ENCODE measurements around the gene SLC4A8. TPM values are rescaled to one million over a fixed set of nuclear protein-coding genes. Genes with fewer than 3 reads are reported as not detected.
A peak's percentile ranks its signal among the peaks of the same experiment; 100 is the strongest.
"Not testable (repeated sequence)": the region's sequence is repeated elsewhere in the genome, so short reads cannot be mapped to it uniquely, and the experiment has no call there.

The SLC4A8 gene
- total RNA-seq, 1 experiment from 2014 or later = 0.11 TPM

DNA sequence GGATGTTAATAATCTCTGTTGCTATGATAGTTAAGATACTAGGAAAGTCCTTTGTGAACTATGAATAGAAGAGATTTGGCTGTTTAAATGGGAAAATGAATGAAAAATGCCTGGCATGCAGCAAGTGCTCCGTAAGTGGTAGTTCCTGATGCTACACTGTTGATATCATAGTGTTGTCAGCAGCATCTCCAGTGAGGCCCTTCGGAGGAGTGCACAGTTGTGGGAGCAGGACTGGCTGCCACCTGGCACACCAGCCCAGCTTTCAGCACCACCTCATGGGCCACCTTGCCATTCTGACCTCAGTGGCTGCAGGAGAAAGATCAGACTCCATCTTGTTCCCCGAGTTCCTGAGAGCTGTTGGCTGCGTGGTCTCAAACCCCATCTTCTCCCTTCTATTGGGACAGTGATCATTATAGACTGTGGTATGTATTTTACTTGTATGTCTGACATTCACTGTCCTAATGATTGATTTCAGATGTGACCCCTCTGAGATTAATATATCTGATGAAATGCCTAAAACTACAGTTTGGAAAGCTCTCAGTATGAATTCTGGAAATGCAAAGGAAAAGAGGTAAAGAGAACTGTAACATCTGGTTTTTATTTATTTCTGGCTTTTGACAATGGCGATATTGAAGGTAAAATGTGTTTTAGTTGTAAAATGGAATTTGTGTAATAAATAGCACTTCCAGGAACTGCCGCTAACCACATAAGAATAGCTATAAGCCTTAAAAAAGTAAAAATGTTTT, 80.9 kb downstream of the SLC4A8 start:
- no peak for DNase-seq (ENCODE audit: low read depth, low spot score)
- in situ Hi-C loops (cut with HindIII; ENCODE audit: low pct_unique_long_range_greater_than_20kb, low sequenced_read_pairs) = no loop called here

DNA sequence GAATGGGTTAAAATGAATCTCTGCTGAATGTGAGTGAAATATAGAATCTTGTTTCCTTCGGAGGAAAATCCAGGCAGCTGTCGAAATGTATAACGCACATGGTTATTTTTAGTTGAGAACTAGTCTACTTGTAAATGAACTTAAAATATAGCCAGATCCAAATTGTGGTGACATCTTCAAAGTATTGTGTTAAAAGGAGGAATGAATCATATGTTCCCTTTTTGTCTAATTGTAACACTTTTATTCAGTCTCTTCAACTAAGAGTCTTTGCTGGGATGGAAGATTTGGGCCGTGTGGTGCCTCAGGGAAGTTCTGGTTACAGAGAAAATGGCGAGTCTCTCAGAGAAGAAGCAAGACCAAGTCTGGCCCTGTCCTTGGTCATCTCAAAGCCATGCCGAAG, 82.5 kb downstream of the SLC4A8 start:
- DNase-seq (ENCODE audit: low read depth, low spot score) = no peak
- in situ Hi-C loops (cut with HindIII; ENCODE audit: low pct_unique_long_range_greater_than_20kb, low sequenced_read_pairs) = no loop called here

DNA sequence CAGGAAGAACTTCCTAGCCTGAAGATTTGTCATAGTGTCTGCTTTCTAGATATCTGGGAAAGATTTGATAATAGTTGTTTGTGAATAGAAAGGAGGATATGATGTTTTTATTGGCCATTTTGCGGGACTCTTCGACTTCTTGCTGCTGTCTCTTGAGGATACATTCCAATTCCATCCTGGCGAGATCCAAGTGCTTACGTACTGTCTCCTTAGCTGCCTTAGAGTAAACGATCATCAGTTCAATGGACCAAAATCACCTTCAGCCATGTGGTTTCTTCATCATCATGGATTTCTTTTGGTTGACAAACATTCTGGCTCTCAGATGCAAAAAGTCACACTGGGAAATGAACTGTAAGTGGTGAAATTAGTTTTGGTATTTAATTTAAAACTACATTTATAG, 83.7 kb downstream of the SLC4A8 start:
- in situ Hi-C loops (cut with HindIII; ENCODE audit: low pct_unique_long_range_greater_than_20kb, low sequenced_read_pairs) = no loop called here
- no peak for DNase-seq (ENCODE audit: low read depth, low spot score)

DNA sequence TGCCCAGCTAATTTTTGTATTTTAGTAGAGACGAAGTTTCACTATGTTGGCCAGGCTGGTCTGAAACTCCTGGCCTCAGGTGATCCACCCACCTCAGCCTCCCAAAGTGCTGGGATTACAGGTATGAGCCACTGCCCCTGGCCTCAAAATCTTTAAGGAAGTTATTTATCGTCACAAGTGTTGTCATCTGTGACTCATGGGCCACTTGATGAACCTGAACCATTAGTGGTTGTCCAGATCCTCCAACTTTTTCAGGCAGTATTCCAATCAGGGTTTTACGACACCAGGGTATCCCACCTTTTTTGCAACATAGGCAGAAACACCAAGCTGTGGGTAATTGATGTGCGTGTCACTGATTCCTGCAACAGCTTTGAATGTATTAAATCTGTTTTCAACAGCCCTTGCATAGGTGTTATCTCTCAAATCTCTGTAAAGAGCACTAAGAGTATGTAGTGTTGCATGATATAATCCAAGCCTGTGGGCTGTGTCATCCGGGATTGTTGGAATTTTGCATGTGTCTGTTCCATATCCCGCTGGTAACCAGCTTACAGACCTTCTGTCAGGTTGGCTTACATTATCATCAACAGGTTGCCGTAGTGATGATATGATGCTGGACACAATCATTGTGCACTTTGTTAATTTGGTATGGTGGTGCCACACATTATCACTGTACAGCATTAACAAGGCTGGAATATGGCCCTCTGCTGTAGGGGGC, 87.1 kb downstream of the SLC4A8 start:
- no peak for DNase-seq (ENCODE audit: low read depth, low spot score)
- in situ Hi-C loops (cut with HindIII; ENCODE audit: low pct_unique_long_range_greater_than_20kb, low sequenced_read_pairs) = no loop called here

DNA sequence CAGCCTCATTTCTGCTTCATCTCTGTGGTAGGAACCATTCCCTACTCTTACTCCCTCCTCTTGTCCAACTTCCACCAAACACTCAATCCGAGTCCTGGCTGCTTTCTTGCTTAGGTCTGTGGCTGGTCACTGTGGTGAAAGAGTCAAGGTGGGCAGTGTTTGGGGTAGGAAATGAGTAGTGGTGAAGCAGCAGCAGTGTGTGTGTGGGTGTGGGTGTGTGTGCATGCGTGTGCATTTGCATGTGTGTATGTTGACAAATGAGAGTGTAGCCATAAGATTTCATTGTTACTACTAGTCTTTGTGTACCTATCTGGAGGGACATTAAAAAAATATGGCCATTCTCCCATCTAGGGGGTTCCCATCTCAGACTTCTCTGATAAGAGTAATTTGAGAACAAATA, 87.8 kb downstream of the SLC4A8 start:
- in situ Hi-C loops (cut with HindIII; ENCODE audit: low pct_unique_long_range_greater_than_20kb, low sequenced_read_pairs) = no loop called here

GRCh38 chr12:51515037-51515436, 90.4 kb downstream of the SLC4A8 start:
- DNase-seq (ENCODE audit: low read depth, low spot score); in situ Hi-C loops (cut with HindIII; ENCODE audit: low pct_unique_long_range_greater_than_20kb, low sequenced_read_pairs): not testable (repeated sequence)

More for the DNA sequence above, 87.8 kb downstream of the SLC4A8 start:
- DNase-seq (ENCODE audit: low read depth, low spot score) = no peak

DNA sequence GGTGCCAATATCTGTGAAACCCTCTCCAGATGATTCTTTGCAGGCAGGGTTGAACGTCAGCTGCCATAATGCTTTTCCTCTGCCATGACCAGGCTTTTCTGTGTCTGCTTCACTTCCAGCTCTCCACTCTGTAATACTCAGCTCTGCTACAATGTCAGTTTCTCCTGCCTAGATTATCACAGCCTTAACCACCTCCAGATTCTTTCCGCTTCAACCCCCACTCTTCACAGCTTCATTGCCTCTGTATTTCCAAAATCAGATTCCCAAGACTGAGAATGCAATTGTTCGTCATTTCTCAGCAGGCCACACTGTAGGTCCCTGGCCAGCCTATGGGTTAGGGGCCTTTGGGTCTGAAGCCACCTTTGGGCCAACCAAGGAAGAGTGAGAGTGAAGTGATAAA, 92.7 kb downstream of the SLC4A8 start:
- no peak for DNase-seq (ENCODE audit: low read depth, low spot score)
- in situ Hi-C loops (cut with HindIII; ENCODE audit: low pct_unique_long_range_greater_than_20kb, low sequenced_read_pairs) = no loop called here

GRCh38 chr12:51517800-51518199, 93.2 kb downstream of the SLC4A8 start:
- in situ Hi-C loops (cut with HindIII; ENCODE audit: low pct_unique_long_range_greater_than_20kb, low sequenced_read_pairs) = no loop called here
- DNase-seq (ENCODE audit: low read depth, low spot score) = peak; percentile 64

GRCh38 chr12:51519755-51520154, 95.1 kb downstream of the SLC4A8 start:
- in situ Hi-C loops (cut with HindIII; ENCODE audit: low pct_unique_long_range_greater_than_20kb, low sequenced_read_pairs) = no loop called here
- DNase-seq (ENCODE audit: low read depth, low spot score) = no peak

GRCh38 chr12:51520576-51521325, 96.1 kb downstream of the SLC4A8 start:
- in situ Hi-C loops (cut with HindIII; ENCODE audit: low pct_unique_long_range_greater_than_20kb, low sequenced_read_pairs) = no loop called here
- no peak for DNase-seq (ENCODE audit: low read depth, low spot score)

- in situ Hi-C loops (cut with HindIII; ENCODE audit: low pct_unique_long_range_greater_than_20kb, low sequenced_read_pairs) = no loop called here
- peak; percentile 28 for DNase-seq (ENCODE audit: low read depth, low spot score)
These were observed 97.1 kb downstream of the SLC4A8 start for GRCh38 chr12:51521554-51522276.

DNA sequence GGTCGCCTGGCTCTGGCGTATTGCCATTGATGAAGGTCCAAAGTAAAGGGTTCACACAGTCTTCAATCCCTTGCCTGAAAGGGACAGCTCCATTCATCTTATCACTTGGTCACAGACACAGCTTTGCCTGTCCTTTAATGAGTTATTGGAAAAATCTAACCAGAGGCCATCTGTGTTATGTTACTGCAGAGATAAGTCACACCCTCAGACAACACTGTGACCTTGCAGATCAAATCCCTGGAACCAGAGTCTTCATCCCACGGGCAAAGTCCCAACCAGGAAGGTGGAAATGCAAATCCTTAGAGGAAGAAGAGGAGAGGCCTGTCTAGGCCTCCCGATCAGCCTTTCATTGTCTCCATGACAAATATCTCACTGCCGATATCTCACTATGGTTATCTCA, 98.1 kb downstream of the SLC4A8 start:
- DNase-seq (ENCODE audit: low read depth, low spot score) = no peak
- in situ Hi-C loops (cut with HindIII; ENCODE audit: low pct_unique_long_range_greater_than_20kb, low sequenced_read_pairs) = no loop called here

- in situ Hi-C loops (cut with HindIII; ENCODE audit: low pct_unique_long_range_greater_than_20kb, low sequenced_read_pairs) = no loop called here
- DNase-seq (ENCODE audit: low read depth, low spot score) = no peak
These were observed 99.8 kb downstream of the SLC4A8 start for GRCh38 chr12:51524386-51524901.

- DNase-seq (ENCODE audit: low read depth, low spot score) = no peak
- in situ Hi-C loops (cut with HindIII; ENCODE audit: low pct_unique_long_range_greater_than_20kb, low sequenced_read_pairs) = no loop called here
These were observed 100.9 kb downstream of the SLC4A8 start for GRCh38 chr12:51525518-51525917.

DNA sequence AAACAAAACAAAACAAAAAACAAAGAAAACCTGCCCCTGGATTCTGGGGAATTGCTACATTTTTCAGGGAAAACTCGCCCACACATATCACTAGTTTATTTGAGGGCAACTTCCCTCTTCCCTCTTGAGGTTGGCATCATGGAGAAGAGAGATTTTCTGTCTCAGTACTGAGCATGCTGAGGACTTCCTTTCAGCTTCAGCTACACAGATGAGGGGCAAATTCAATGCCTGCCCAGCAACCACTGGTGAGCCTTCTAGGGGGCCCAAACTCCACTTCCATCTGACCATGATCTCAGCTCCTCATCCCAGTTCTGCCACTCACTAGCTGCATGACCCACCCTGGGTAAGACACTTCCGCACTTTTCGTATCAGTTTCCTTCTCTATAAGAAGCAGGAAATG, 103.3 kb downstream of the SLC4A8 start:
- in situ Hi-C loops (cut with HindIII; ENCODE audit: low pct_unique_long_range_greater_than_20kb, low sequenced_read_pairs) = no loop called here
- DNase-seq (ENCODE audit: low read depth, low spot score) = no peak

- in situ Hi-C loops (cut with HindIII; ENCODE audit: low pct_unique_long_range_greater_than_20kb, low sequenced_read_pairs) = no loop called here
- DNase-seq (ENCODE audit: low read depth, low spot score) = no peak
These were observed 104.4 kb downstream of the SLC4A8 start for GRCh38 chr12:51528852-51529650.

DNA sequence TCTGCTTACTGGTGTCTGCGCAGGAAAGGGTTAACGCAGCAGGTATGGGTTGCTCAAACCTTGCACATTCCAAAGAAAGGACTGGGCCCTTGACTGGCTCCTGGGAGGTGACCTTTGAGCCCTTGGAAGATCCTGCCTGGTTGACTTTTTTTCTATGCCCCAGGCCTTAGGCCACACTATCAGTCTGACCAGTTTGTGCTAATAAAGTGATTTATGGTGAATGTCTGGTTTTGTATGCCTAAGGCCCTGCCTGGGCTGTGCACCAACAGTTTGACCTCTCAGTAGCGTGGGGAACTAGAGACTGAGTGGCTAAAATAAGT, 105.0 kb downstream of the SLC4A8 start:
- in situ Hi-C loops (cut with HindIII; ENCODE audit: low pct_unique_long_range_greater_than_20kb, low sequenced_read_pairs) = no loop called here

More for the DNA sequence above, 105.0 kb downstream of the SLC4A8 start:
- no peak for DNase-seq (ENCODE audit: low read depth, low spot score)
